ENCODE results near the gene TSPEAR. TPM values are rescaled to one million over a fixed set of nuclear protein-coding genes. Genes with fewer than 3 reads are reported as not detected.

The TSPEAR gene
- total RNA-seq, 2 donors from 2014 or later, result not detected

DNA sequence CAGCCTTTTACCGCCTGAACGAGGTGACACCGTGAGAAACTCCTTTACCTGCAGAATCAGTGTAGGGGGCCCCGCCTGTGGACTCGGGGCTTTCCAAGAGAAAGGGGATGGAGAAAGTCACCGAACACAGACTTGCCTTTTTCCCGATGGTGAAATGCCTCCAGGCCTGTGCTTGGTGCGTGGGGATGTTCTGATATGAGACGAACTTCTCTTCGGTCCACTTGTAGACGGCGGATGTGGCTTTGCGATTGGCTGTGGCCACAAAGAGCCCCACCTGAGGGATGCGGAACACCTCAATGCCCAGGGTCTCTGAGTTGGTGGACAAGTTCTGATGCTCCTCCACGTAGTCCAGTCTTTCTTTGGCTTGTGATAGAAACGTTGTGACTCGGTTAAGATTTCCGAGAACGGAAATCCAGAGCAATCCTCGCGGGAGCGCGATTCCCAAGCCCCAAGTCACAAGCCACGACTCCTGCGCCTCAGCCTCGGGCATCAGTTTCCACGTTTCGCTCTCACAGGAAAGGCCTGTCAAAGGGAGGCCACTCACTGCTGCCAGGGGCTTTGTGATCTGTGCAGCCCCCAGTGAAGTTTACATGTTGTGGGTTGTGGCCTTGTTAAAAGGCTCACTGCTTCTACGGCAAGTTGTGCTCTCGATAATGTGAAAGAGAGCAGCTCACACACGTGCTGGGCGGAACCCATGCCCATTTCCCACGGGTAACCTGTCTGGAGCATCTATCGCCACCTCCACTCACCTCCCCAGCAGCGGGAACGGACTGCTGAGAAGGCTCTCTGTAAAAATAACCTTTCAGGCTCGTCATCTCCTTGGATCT is 184.0 kb downstream of the TSPEAR start:
- H3K27ac ChIP-seq, result no peak overlapping the region
- H3K4me1 ChIP-seq, result no peaks in the 10 kb centered on the region
- H3K27me3 ChIP-seq, result no peaks in the 10 kb centered on the region
- H3K9me3 ChIP-seq, result no peaks in the 10 kb centered on the region
- TF ChIP-seq CTCF (IDR thresholded peaks at IDR 0.05), result no peak
- H3K36me3 ChIP-seq, result no peaks in the 10 kb centered on the region
- H3K4me3 ChIP-seq, result no peak overlapping the region
- DNase-seq (ENCODE audit: low spot score), result no peak

GRCh38 chr21:44526096-44526997 is 185.0 kb downstream of the TSPEAR start:
- DNase-seq (ENCODE audit: low spot score), result no peak
- Histone ChIP-seq H3K27ac (no peak overlapping the region), H3K4me3 (no peak overlapping the region), H3K36me3 (no peaks in the 10 kb centered on the region), H3K4me1 (no peaks in the 10 kb centered on the region), H3K9me3 (no peaks in the 10 kb centered on the region), H3K27me3 (no peaks in the 10 kb centered on the region)
- no peak for TF ChIP-seq CTCF (IDR thresholded peaks at IDR 0.05)

GRCh38 chr21:44525391-44526095 is 185.8 kb downstream of the TSPEAR start:
- Histone ChIP-seq H3K9me3 (no peaks in the 10 kb centered on the region), H3K27ac (no peak overlapping the region), H3K27me3 (no peaks in the 10 kb centered on the region), H3K4me1 (no peaks in the 10 kb centered on the region), H3K36me3 (no peaks in the 10 kb centered on the region), H3K4me3 (no peak overlapping the region)
- no peak for TF ChIP-seq CTCF (IDR thresholded peaks at IDR 0.05)
- DNase-seq (ENCODE audit: low spot score), result no peak

DNA sequence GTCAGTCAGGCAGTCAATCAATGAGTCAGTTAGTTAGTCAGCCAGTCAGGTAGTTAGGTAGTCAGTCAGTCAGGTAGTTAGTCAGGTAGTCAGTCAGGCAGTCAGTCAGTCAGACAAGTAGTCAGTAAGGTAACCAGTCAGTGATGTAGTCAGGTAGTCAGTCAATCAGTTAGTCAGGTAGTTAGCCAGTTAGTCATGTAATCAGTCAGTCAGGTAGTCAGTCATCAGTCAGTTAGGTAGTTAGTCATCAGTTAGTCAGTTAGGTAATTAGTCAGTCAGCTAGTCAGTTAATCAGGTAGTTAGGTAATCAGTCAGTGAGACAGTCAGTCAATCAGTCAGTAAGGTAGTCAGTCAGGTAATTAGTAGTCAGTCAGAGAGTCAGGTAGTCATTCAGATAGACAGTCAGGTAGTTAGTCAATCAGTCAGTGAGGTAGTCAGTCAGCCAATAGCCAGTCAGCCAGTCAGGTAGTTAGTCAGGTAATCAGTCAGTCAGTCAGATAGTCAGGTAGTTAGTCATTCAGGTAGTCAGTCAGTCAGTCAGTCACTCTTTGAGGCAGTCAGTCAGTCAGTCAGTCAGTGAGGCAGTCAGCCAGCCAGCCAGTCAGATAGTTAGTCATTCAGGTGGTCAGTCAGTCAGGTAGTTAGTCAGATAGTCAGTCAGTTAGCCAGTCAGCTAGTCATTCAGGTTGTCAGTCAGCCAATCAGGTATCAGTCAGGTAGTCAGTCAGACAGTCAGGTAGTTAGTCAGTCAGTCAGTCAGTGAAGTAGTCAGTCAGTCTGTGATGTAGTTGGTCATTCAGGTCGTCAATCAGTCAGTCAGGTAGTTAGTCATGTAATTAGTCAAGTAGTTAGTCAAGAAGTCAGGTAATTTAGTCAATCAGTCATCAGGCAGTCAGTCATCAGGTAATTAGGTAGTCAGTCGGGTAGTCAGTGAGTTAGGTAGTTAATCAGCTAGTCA is 186.7 kb downstream of the TSPEAR start:
- H3K27me3 ChIP-seq, result no peaks in the 10 kb centered on the region
- no peaks in the 10 kb centered on the region for H3K36me3 ChIP-seq
- no peak overlapping the region for H3K4me3 ChIP-seq
- DNase-seq (ENCODE audit: low spot score), result no peak
- no peak for TF ChIP-seq CTCF (IDR thresholded peaks at IDR 0.05)
- H3K4me1 ChIP-seq, result no peaks in the 10 kb centered on the region
- H3K27ac ChIP-seq, result no peak overlapping the region
- no peaks in the 10 kb centered on the region for H3K9me3 ChIP-seq

Measured in right atrium auricular region (tissue), 2 donors.